ENCODE data around the gene CGN. TPM values are rescaled to one million over a fixed set of nuclear protein-coding genes. Genes with fewer than 3 reads are reported as not detected.

CGN gene
- total and polyA plus RNA-seq, 2 experiments from 2014 or later = 11.8 to 37.0 TPM

- TF ChIP-seq REST (IDR thresholded peaks at IDR 0.05; ENCODE audit: unreplicated experiment) = no peak
- no peak for TF ChIP-seq JUNB (IDR thresholded peaks at IDR 0.05; ENCODE audit: unreplicated experiment)
These were observed 15.9 kb upstream of the CGN start (continued) for GRCh38 chr1:151495316-151495715.

- Mint-ChIP-seq H3K4me3 (no peak overlapping the region), H3K36me3 (ENCODE audit: low read depth) (no peaks in the 10 kb centered on the region), H3K27ac (no peak overlapping the region), H3K27me3 (ENCODE audit: insufficient read depth, low read depth, poor library complexity) (no peaks in the 10 kb centered on the region), H3K9me3 (no peaks in the 10 kb centered on the region), H3K4me1 (peaks cover 6% of the 10 kb centered on the region; the same call in 1 of the 3 replicates)
- TF ChIP-seq EZH2 (IDR thresholded peaks at IDR 0.05; ENCODE audit: low read depth, unreplicated experiment) (no peak), ZNF462 (CRISPR knock-in tag; IDR thresholded peaks at IDR 0.05) (no peak), REST (IDR thresholded peaks at IDR 0.05; ENCODE audit: unreplicated experiment) (no peak), CREB1 (CRISPR knock-in tag; IDR thresholded peaks at IDR 0.05; ENCODE audit: low read depth) (no peak), EZH2phosphoT487 (IDR thresholded peaks at IDR 0.05; ENCODE audit: unreplicated experiment) (no peak), ZNF114 (CRISPR knock-in tag; IDR thresholded peaks at IDR 0.05) (no peak), STAT1 (IDR thresholded peaks at IDR 0.05; ENCODE audit: unreplicated experiment) (no peak), POLR2AphosphoS5 (IDR thresholded peaks at IDR 0.05; ENCODE audit: low read depth) (no peak), NANOG (IDR thresholded peaks at IDR 0.05; ENCODE audit: borderline replicate concordance) (no peak), ETS1 (IDR thresholded peaks at IDR 0.05) (no peak)
- no peaks in the 10 kb centered on the region for H3K9me2 ChIP-seq (ENCODE audit: insufficient read depth)
- no peaks in the 10 kb centered on the region for H3F3A ChIP-seq (replicated peaks; ENCODE audit: low read depth)
- no peaks in the 10 kb centered on the region for H3K36me3 ChIP-seq (ENCODE audit: insufficient read depth)
- DNase-seq (ENCODE audit: low spot score) (no peak), ATAC-seq (no peak)
- H2AFZ ChIP-seq = no peak overlapping the region
- H3K27ac ChIP-seq (ENCODE audit: low read depth) = no peak overlapping the region
- no peak overlapping the region for H3K4me2 ChIP-seq
- H3K4me3 ChIP-seq = no peak overlapping the region
- H3K79me2 ChIP-seq (replicated peaks; ENCODE audit: insufficient read depth) = no peaks in the 10 kb centered on the region
- no peaks in the 10 kb centered on the region; the same call in 1 of the 2 replicates for H3K4me1 ChIP-seq (ENCODE audit: insufficient read depth)
- H4K20me1 ChIP-seq (replicated peaks; ENCODE audit: insufficient read depth) = no peaks in the 10 kb centered on the region
- H3K27me3 ChIP-seq (ENCODE audit: insufficient read depth) = no peaks in the 10 kb centered on the region
These were observed 11.8 kb upstream of the CGN start for GRCh38 chr1:151499365-151499764.

All from GM23338 (cell line).